ENCODE data around the gene GYS2. TPM values are rescaled to one million over a fixed set of nuclear protein-coding genes. Genes with fewer than 3 reads are reported as not detected.

The GYS2 gene
- total RNA-seq, result not detected
- not detected for polyA plus RNA-seq (ENCODE audit: insufficient read depth, low read depth, low replicate concordance)
- long read RNA-seq, donor 1, result 0 reads
- long read RNA-seq, donor 2, result 0 reads
- long read RNA-seq, donor 3, result 0 reads
- long read RNA-seq, donor 4, result 0 reads
- long read RNA-seq, donor 5, result 0 reads
- long read RNA-seq, donor 6, result 0 reads
- long read RNA-seq, donor 7, result 0 reads
- long read RNA-seq, donor 8, result 0 reads
- long read RNA-seq, donor 9, result 0 reads
- long read RNA-seq, donor 10, result 0 reads

GRCh38 chr12:21604245-21605101 lies at the start of gene GYS2:
TSS of gene GYS2 (minus strand) at chr12:21604847. CDS start at chr12:21604592, 255 bp downstream.
- no peaks in the 10 kb centered on the region for H3K27me3 ChIP-seq (ENCODE audit: control insufficient read depth, insufficient read depth, low read length)
- FAIRE-seq, result no peak
- intact Hi-C loops (cut with DNase I), result no loop called here

GRCh38 chr12:21651821-21652220 lies 47.2 kb upstream of the GYS2 start:
- H3K9ac ChIP-seq (ENCODE audit: low read length in 3 of 3), result no peak overlapping the region
- H3K4me3 ChIP-seq (ENCODE audit: low read length in 3 of 3), result no peak overlapping the region
- intact Hi-C loops (cut with DNase I), result no loop called here
- DNase-seq (no peak), FAIRE-seq (no peak)
- H3K27me3 ChIP-seq (ENCODE audit: control insufficient read depth, insufficient read depth, low read length), result no peaks in the 10 kb centered on the region
- H3K9me3 ChIP-seq (ENCODE audit: control insufficient read depth in 2 of 3, insufficient read depth in 1 of 3, low read length in 3 of 3), result no peaks in the 10 kb centered on the region
- H3K36me3 ChIP-seq (ENCODE audit: control insufficient read depth in 2 of 3, insufficient read depth in 3 of 3, low read length in 3 of 3), result peaks cover 18 to 29% (median 27%) of the 10 kb centered on the region in 3 donors
- H3K27ac ChIP-seq (ENCODE audit: low read depth in 2 of 2, low read length in 2 of 2), result no peak overlapping the region
- TF ChIP-seq CTCF (IDR thresholded peaks at IDR 0.05; ENCODE audit: borderline replicate concordance, extremely low read depth, insufficient read depth), result no peak
- H3K4me1 ChIP-seq (ENCODE audit: control insufficient read depth in 2 of 3, insufficient read depth in 2 of 3, low read depth in 1 of 3, low read length in 3 of 3), result peaks cover 2 to 39% (median 13%) of the 10 kb centered on the region in 3 donors

More at GRCh38 chr12:21604245-21605101, at the start of gene GYS2:
- no peak within 1 kb of the TSS for H3K27ac ChIP-seq (ENCODE audit: low read depth in 2 of 2, low read length in 2 of 2)
- H3K4me1 ChIP-seq (ENCODE audit: control insufficient read depth in 2 of 3, insufficient read depth in 2 of 3, low read depth in 1 of 3, low read length in 3 of 3), result no peaks in the 10 kb centered on the region
- no peak within 1 kb of the TSS for H3K4me3 ChIP-seq (ENCODE audit: low read length in 3 of 3)
- no peaks in the 10 kb centered on the region for H3K36me3 ChIP-seq (ENCODE audit: control insufficient read depth in 2 of 3, insufficient read depth in 3 of 3, low read length in 3 of 3)
- H3K9ac ChIP-seq (ENCODE audit: low read length in 3 of 3), result no peak within 1 kb of the TSS
- TF ChIP-seq CTCF (IDR thresholded peaks at IDR 0.05; ENCODE audit: borderline replicate concordance, extremely low read depth, insufficient read depth), result no peak
- H3K9me3 ChIP-seq (ENCODE audit: control insufficient read depth in 2 of 3, insufficient read depth in 1 of 3, low read length in 3 of 3), result no peaks in the 10 kb centered on the region
- no peak for DNase-seq

- no peak for FAIRE-seq
- H3K36me3 ChIP-seq (ENCODE audit: control insufficient read depth in 2 of 3, insufficient read depth in 3 of 3, low read length in 3 of 3), result peaks cover 21 to 33% (median 31%) of the 10 kb centered on the region in 3 donors
- TF ChIP-seq CTCF (IDR thresholded peaks at IDR 0.05; ENCODE audit: borderline replicate concordance, extremely low read depth, insufficient read depth), result no peak
- no peaks in the 10 kb centered on the region for H3K27me3 ChIP-seq (ENCODE audit: control insufficient read depth, insufficient read depth, low read length)
- H3K4me3 ChIP-seq (ENCODE audit: low read length in 3 of 3), result peak overlapping the region in 1 of 3 donors; percentile 46
- no peak overlapping the region for H3K9ac ChIP-seq (ENCODE audit: low read length in 3 of 3)
- H3K27ac ChIP-seq (ENCODE audit: low read depth in 2 of 2, low read length in 2 of 2), result no peak overlapping the region
- intact Hi-C loops (cut with DNase I), result no loop called here
- H3K9me3 ChIP-seq (ENCODE audit: control insufficient read depth in 2 of 3, insufficient read depth in 1 of 3, low read length in 3 of 3), result no peaks in the 10 kb centered on the region
- peaks cover 2 to 39% (median 13%) of the 10 kb centered on the region in 3 donors for H3K4me1 ChIP-seq (ENCODE audit: control insufficient read depth in 2 of 3, insufficient read depth in 2 of 3, low read depth in 1 of 3, low read length in 3 of 3)
- DNase-seq, result no peak
Observed at GRCh38 chr12:21650997-21651396, 46.4 kb upstream of the GYS2 start.
